GM23338 (cell line): ENCODE measurements around the gene SLC16A12. TPM values are rescaled to one million over a fixed set of nuclear protein-coding genes. Genes with fewer than 3 reads are reported as not detected.

Source experiments
- ATAC-seq: fragments of 200-7000 bp; cut with Tn5 transposase; 3 replicates; pipeline ENCODE4 v1.9.1; 2020
- DNase-seq: peaks from one replicate; pipeline ENCODE4 v3.0.0-alpha.2; 2015; ENCODE audit warnings: low spot score
- H2AFZ ChIP-seq: fragments of 200-600 bp; sonication (generic); 2 replicates; pipeline ENCODE4 v1.8.0; 2016; ENCODE audit warnings: antibody characterized with exemption, mild to moderate bottlenecking, moderate library complexity
- H3F3A ChIP-seq: fragments of 200-600 bp; sonication (generic); replicated peaks from 2 replicates; pipeline ENCODE4 v1.8.0; 2017; ENCODE audit warnings: antibody characterized with exemption, mixed run types, low read depth
- H3K27ac ChIP-seq: fragments of 200-600 bp; sonication (generic); 2 replicates; pipeline ENCODE4 v1.6.1; 2016; ENCODE audit warnings: low read depth
- H3K27me3 ChIP-seq: fragments of 200-600 bp; sonication (generic); 2 replicates; pipeline ENCODE4 v1.8.0; 2016; ENCODE audit warnings: mild to moderate bottlenecking, mixed run types, moderate library complexity; ENCODE audit not compliant: insufficient read depth
- H3K36me3 ChIP-seq: fragments of 200-600 bp; sonication (generic); 2 replicates; pipeline ENCODE4 v1.8.0; 2016; ENCODE audit warnings: mild to moderate bottlenecking; ENCODE audit not compliant: insufficient read depth
- H3K4me1 ChIP-seq: fragments of 200-600 bp; sonication (generic); 2 replicates; pipeline ENCODE4 v1.8.0; 2016; ENCODE audit warnings: mild to moderate bottlenecking, moderate library complexity; ENCODE audit not compliant: insufficient read depth
- H3K4me2 ChIP-seq: fragments of 200-600 bp; sonication (generic); 2 replicates; pipeline ENCODE4 v1.7.1; 2017; ENCODE audit warnings: mixed run types
- H3K4me3 ChIP-seq: fragments of 200-600 bp; sonication (generic); 2 replicates; pipeline ENCODE4 v1.6.1; 2016; ENCODE audit warnings: mixed run types
- H3K79me2 ChIP-seq: fragments of 200-600 bp; sonication (generic); replicated peaks from 2 replicates; pipeline ENCODE4 v1.8.0; 2017; ENCODE audit warnings: mild to moderate bottlenecking; ENCODE audit not compliant: insufficient read depth
- H3K9me2 ChIP-seq: fragments of 200-600 bp; sonication (generic); 2 replicates; pipeline ENCODE4 v1.8.0; 2017; ENCODE audit not compliant: insufficient read depth
- H4K20me1 ChIP-seq: fragments of 200-600 bp; sonication (generic); replicated peaks from 2 replicates; pipeline ENCODE4 v1.8.0; 2017; ENCODE audit warnings: mild to moderate bottlenecking; ENCODE audit not compliant: insufficient read depth
- H3K27ac Mint-ChIP-seq: 2 replicates; pipeline ENCODE4 v1.8.0; 2020; ENCODE audit warnings: inconsistent platforms, mild to moderate bottlenecking, moderate library complexity, mixed read lengths
- H3K27me3 Mint-ChIP-seq: 3 replicates; pipeline ENCODE4 v1.8.0; 2022; ENCODE audit warnings: low read depth, mild to moderate bottlenecking, moderate library complexity, mixed read lengths, inconsistent platforms; ENCODE audit not compliant: insufficient read depth, poor library complexity
- H3K36me3 Mint-ChIP-seq: 3 replicates; pipeline ENCODE4 v1.8.0; 2021; ENCODE audit warnings: low read depth, mild to moderate bottlenecking, inconsistent platforms, moderate library complexity, mixed read lengths
- H3K4me1 Mint-ChIP-seq: 3 replicates; pipeline ENCODE4 v1.8.0; 2020; ENCODE audit warnings: mild to moderate bottlenecking, inconsistent platforms, mixed read lengths
- H3K4me3 Mint-ChIP-seq: 3 replicates; pipeline ENCODE4 v1.8.0; 2021; ENCODE audit warnings: moderate library complexity, mild to moderate bottlenecking, inconsistent platforms, mixed read lengths
- H3K9me3 Mint-ChIP-seq: 3 replicates; pipeline ENCODE4 v1.8.0; 2020; ENCODE audit warnings: moderate library complexity, mild to moderate bottlenecking, inconsistent platforms, mixed read lengths
- CREB1 ChIP-seq: fragments of 250-450 bp; sonication (Bioruptor Pico); IDR thresholded peaks from 2 replicates; pipeline ENCODE4 v1.5.0; 2020; ENCODE audit warnings: low read depth, mild to moderate bottlenecking, moderate library complexity
- CTCF ChIP-seq, 2 experiments: fragments of 200-600 bp in 1 of 2; sonication (generic) in 1 of 2; conservative IDR thresholded peaks; 2 replicates each; pipeline versions ENCODE4 v1.5.1 to v1.6.1; 2016 to 2017; ENCODE audit warnings: antibody characterized with exemption in 2 of 2, low read depth in 2 of 2, mild to moderate bottlenecking in 2 of 2, moderate library complexity in 1 of 2
- ETS1 ChIP-seq: IDR thresholded peaks from 2 replicates; pipeline ENCODE4 v1.6.1; 2016; ENCODE audit warnings: antibody characterized with exemption
- EZH2 ChIP-seq: fragments of 200-600 bp; sonication (generic); IDR thresholded peaks from one replicate; pipeline ENCODE4 v1.8.0; 2017; ENCODE audit warnings: antibody characterized with exemption, mild to moderate bottlenecking, low read depth; ENCODE audit not compliant: unreplicated experiment
- EZH2phosphoT487 ChIP-seq: fragments of 200-600 bp; sonication (generic); IDR thresholded peaks from one replicate; pipeline ENCODE4 v1.8.1; 2018; ENCODE audit warnings: antibody characterized with exemption; ENCODE audit not compliant: unreplicated experiment
- JUNB ChIP-seq: IDR thresholded peaks from one replicate; pipeline ENCODE4 v1.6.1; 2016; ENCODE audit warnings: antibody characterized with exemption; ENCODE audit not compliant: unreplicated experiment
- NANOG ChIP-seq: IDR thresholded peaks from 2 replicates; pipeline ENCODE4 v1.6.1; 2016; ENCODE audit warnings: antibody characterized with exemption, borderline replicate concordance
- POLR2AphosphoS5 ChIP-seq: IDR thresholded peaks from 2 replicates; pipeline ENCODE4 v1.6.1; 2016; ENCODE audit warnings: antibody characterized with exemption, low read depth
- REST ChIP-seq: IDR thresholded peaks from one replicate; pipeline ENCODE4 v1.6.1; 2018; ENCODE audit warnings: antibody characterized with exemption; ENCODE audit not compliant: unreplicated experiment
- ZNF114 ChIP-seq: fragments of 250-450 bp; sonication (Bioruptor Pico); IDR thresholded peaks from 2 replicates; pipeline ENCODE4 v1.5.0; 2020; ENCODE audit warnings: mild to moderate bottlenecking, moderate library complexity
- ZNF331 ChIP-seq: fragments of 250-450 bp; sonication (Bioruptor Pico); IDR thresholded peaks from 2 replicates; pipeline ENCODE4 v1.5.0; 2020; ENCODE audit warnings: low read depth, mild to moderate bottlenecking, moderate library complexity
- polyA plus RNA-seq: library from polyadenylated mRNA; unstranded; fragments of >200 nt; fragmentation: Nextera tagmentation; extraction: Ambion mirVana; gene quantifications from 2 replicates; pipeline ENCODE4 v1.2.1, GENCODE V29; 2016
- total RNA-seq: library from RNA; depleted of rRNA; stranded (reverse); fragments of >200 nt; shearing (Covaris generic); gene quantifications from 2 replicates; pipeline ENCODE4 v1.2.3, GENCODE V29; 2014

Gene SLC16A12
- total and polyA plus RNA-seq, 2 experiments from 2014 or later: 0.84 to 2.0 TPM

- no peak for TF ChIP-seq REST
- no peak for TF ChIP-seq ZNF331
- no peak for TF ChIP-seq JUNB
- no peak for TF ChIP-seq CREB1 (CRISPR knock-in tag)
- TF ChIP-seq NANOG: no peak
Measured at GRCh38 chr10:89494575-89494974, 40.8 kb downstream of the SLC16A12 start (continued).

- Histone ChIP-seq H4K20me1 (no peaks in the 10 kb centered on the region), H3K4me2 (no peak overlapping the region), H2AFZ (no peak overlapping the region), H3K36me3 (no peaks in the 10 kb centered on the region), H3K79me2 (no peaks in the 10 kb centered on the region), H3F3A (no peaks in the 10 kb centered on the region), H3K4me3 (no peak overlapping the region), H3K4me1 (peaks cover 19% of the 10 kb centered on the region), H3K27ac (no peak overlapping the region), H3K27me3 (no peaks in the 10 kb centered on the region), H3K9me2 (no peaks in the 10 kb centered on the region)
- ATAC-seq (no peak), DNase-seq (no peak)
- Mint-ChIP-seq H3K9me3 (no peaks in the 10 kb centered on the region), H3K27ac (no peak overlapping the region), H3K27me3 (peaks cover 7% of the 10 kb centered on the region), H3K4me1 (peaks cover 25% of the 10 kb centered on the region), H3K36me3 (no peaks in the 10 kb centered on the region), H3K4me3 (no peak overlapping the region)
- TF ChIP-seq ETS1 (no peak), ZNF331 (no peak), JUNB (no peak), CTCF (conservative IDR thresholded peaks at IDR 0.05; ENCODE audit: low read depth in 2 of 2) (no peak), EZH2phosphoT487 (no peak)
Measured at GRCh38 chr10:89494068-89494467, 41.3 kb downstream of the SLC16A12 start.

- Histone ChIP-seq H3K79me2 (no peaks in the 10 kb centered on the region), H3K27ac (no peak overlapping the region), H3K4me3 (no peak overlapping the region), H3K36me3 (no peaks in the 10 kb centered on the region), H3K27me3 (no peaks in the 10 kb centered on the region), H2AFZ (no peak overlapping the region), H3K4me2 (no peak overlapping the region), H3F3A (no peaks in the 10 kb centered on the region), H3K9me2 (no peaks in the 10 kb centered on the region), H4K20me1 (no peaks in the 10 kb centered on the region), H3K4me1 (peaks cover 19% of the 10 kb centered on the region)
- no peaks in the 10 kb centered on the region for H3K9me3 Mint-ChIP-seq
- no peak for ATAC-seq
- H3K27me3 Mint-ChIP-seq: peaks cover 7% of the 10 kb centered on the region
- DNase-seq: no peak
- H3K4me3 Mint-ChIP-seq: no peak overlapping the region
- peaks cover 25% of the 10 kb centered on the region for H3K4me1 Mint-ChIP-seq
- no peaks in the 10 kb centered on the region for H3K36me3 Mint-ChIP-seq
- no peak overlapping the region for H3K27ac Mint-ChIP-seq
- TF ChIP-seq CTCF (conservative IDR thresholded peaks at IDR 0.05; ENCODE audit: low read depth in 2 of 2): no peak
- TF ChIP-seq POLR2AphosphoS5: no peak
- TF ChIP-seq NANOG: no peak
- no peak for TF ChIP-seq JUNB
- TF ChIP-seq EZH2phosphoT487: no peak
- no peak for TF ChIP-seq REST
- TF ChIP-seq ZNF331: no peak
- TF ChIP-seq ZNF114 (CRISPR knock-in tag): no peak
- TF ChIP-seq EZH2: no peak
Measured at GRCh38 chr10:89491932-89492331, 43.5 kb downstream of the SLC16A12 start.
